ENCODE measurements around the gene TBX6. TPM values are rescaled to one million over a fixed set of nuclear protein-coding genes. Genes with fewer than 3 reads are reported as not detected.

TBX6 gene
- polyA plus RNA-seq, 1 donor, result 0.77 TPM

GRCh38 chr16:30113711-30114333 lies 22.1 kb upstream of the TBX6 start:
- DNase-seq, result no peak

- DNase-seq, result no peak
These were observed 21.4 kb upstream of the TBX6 start, which contains the start of gene GDPD3 for GRCh38 chr16:30113031-30113710. Gene GDPD3, minus strand, starts transcription at chr16:30113537. Its CDS starts 59 bp downstream, at chr16:30113478.

- no peak for DNase-seq
These were observed 20.7 kb upstream of the TBX6 start for GRCh38 chr16:30112197-30113030.

DNA sequence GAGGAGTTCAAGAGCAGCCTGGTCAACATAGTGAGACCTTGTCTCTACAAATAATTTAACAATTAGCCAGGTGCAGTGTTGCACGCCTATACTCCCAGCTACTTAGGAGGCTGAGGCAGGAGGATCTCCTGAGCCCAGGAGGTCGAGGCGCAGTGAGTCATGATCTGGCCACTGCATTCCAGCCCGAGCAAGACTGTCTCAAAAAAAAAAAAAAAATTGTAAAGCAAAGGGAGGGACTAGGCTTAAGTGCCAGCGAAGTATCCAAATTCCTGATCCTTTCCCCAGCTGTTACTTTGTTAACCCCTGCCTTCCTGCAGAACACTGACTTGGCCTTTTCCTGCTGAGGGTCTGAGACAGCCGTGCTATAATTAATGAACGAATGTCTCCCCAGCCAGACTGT lies 18.9 kb upstream of the TBX6 start:
- DNase-seq, result peak; percentile 57

GRCh38 chr16:30108059-30108850 lies 16.5 kb upstream of the TBX6 start:
- DNase-seq, result no peak

GRCh38 chr16:30104492-30104891 lies 12.8 kb upstream of the TBX6 start:
- no peak for DNase-seq

- DNase-seq, result no peak
These were observed 12.4 kb upstream of the TBX6 start for GRCh38 chr16:30104090-30104489.

- no peak for DNase-seq
These were observed 5.3 kb upstream of the TBX6 start for GRCh38 chr16:30096862-30097563.

DNA sequence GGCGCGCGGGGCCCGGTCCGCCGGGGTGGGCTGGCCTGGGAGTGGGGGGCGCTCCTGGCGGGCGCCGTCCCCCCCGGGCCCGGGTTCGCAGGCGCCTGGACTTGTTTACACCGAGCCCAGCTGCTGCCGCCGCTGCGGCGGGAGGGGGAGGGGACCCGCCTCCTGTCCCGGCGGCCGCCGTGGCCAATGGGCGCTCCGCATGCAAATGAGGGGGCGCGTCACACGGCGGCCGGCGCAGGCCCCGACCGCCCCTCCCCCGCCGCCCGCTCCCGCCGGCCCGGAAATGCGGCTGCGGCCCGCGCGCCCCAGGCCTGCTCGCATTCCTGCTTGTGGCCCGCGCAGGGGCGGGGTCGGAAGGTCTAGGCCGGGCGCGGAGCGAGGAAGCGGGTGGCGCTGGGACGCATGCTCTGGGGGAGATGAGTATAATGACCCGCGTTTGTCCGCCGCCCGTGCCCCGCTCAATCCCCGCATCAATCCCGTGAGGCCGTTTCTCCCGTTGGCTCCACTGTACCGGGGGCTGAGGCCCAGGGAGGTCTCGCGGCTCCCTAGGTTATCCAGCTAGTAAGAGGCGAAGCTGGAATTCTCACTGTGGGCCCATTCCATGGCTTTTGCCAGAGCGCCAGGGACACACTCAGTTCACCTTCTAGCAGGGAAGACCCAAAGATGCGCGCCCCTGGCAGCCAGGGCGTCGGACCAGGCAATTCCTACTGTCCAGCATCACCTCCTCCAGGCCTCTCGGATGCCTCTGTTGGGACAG lies 4.6 kb upstream of the TBX6 start, which contains the start of gene YPEL3:
Gene YPEL3, minus strand, starts transcription at position 109 of the 757 bp plus-strand sequence. CDS start 731 bp downstream, outside the sequence.
- peak; percentile 92 for DNase-seq

DNA sequence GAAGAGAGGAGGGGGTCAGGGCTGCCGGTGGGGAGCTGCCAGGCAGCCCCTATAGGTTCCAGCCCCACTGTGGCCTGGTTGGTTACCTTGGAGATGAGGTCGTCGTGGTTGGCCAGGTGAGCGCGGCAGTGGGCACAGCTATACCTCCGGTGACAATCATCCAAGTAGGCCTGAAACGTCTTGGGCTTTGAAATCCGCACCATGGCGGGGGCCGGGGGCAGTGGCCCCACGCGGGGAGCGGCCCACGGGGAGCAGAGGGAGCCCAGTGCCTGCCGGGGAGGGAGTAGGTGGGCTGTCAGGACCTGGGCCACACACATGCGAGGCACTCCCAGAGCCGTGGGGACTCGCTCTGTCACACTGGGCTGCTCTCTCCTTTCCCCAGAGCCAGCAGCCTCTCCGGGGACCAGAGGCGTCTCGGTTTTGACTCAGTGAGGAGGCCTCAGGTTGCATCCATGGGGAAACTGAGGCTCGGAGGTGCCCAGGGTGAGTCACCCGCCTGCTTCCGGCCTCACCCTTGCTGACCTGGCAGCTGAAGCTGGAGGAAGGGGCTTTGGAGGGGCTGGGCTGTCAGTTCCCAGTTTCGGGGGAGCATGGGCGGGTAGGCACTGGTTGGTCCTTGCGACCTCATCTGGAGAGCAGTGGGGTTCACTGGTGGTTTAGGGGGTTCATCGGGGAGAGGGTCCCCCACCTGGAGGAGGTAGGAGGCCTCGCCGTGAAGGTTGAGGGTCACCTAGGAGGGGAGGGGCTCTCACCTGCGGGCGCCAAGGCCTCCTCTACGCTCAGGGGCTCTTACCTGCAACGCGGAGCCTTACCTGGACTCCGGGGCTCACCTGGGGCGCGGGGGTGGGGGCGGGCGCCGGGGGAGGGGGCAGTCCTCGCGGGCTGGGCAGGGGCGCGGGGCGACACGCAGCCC lies 3.7 kb upstream of the TBX6 start:
- DNase-seq, result no peak

- DNase-seq, result no peak
These were observed 2.9 kb upstream of the TBX6 start for GRCh38 chr16:30094541-30095165.

DNA sequence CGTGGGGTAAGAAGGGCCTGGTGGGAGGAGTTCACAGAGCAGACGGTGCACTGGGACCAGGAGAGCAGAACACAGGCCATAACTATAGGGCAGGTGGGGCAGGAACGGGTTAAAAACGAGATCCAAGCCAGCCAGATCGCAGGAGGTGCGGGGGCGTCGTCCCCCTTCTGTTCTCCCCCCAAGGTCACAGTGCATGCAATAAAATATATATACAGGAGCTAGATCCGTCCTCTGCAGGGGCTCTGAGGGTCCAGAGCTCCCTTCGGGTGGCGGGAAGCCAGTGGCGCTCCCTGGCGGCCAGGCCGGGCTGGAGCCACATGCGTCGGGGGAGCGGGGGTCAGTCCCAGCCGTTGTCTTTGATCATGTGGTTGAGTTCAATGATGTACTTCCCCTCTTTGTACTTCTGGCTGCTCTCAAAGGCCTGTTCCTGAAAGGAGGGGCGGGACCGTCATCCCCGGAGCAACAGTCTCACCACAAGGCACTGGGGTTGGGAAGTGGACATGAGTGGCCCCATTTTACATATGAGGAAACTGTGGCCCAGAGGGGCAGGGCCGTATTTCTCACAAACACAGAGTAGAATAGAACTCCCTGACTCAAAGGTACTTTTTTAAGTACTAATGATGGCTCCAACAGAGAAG lies 768 bp upstream of the TBX6 start:
- peak; percentile 54 for DNase-seq

DNA sequence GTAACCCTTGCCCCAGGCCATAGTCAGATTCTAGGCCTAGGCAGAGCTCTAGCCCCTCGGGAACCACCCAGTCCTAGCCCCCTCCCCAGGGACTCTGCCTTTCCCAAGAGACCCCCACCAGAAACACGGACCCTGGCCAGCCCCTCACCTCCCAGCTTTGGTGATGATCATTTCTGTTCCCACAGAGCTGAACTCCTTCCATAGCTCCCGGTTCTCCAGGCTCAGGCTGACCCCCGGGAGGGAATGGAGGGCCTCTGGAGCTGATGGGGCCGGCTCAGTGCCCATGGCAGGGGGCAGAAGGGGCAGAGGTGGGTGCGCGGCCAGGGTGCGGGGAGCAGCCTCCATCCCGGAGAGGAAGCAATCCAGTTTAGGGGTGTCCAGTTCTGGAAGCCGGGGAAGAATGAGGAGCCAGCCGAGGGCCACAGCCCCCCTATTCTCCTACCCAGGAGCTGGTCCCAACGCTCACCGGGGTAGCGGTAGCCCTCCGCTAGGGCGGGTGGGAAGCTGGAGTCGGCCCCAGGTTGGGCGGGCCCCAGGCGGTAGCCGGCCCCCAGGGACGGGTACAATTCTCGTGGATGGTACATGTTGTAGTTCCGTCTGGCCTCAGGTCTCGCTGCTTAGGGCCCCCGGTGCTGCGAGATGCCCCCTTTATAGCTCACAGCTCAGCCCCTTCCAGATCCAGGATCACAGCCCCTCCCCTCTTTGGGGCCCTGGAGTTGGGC lies 953 bp downstream of the TBX6 start:
- DNase-seq, result no peak

GRCh38 chr16:30088832-30089624 lies 2.7 kb downstream of the TBX6 start:
- no peak for DNase-seq

GRCh38 chr16:30088237-30088831 lies 3.4 kb downstream of the TBX6 start:
- DNase-seq, result no peak

GRCh38 chr16:30087181-30087898 lies 4.4 kb downstream of the TBX6 start:
- DNase-seq, result no peak
